Measurements from ENCODE around the gene FAM117B.

Gene FAM117B

DNA sequence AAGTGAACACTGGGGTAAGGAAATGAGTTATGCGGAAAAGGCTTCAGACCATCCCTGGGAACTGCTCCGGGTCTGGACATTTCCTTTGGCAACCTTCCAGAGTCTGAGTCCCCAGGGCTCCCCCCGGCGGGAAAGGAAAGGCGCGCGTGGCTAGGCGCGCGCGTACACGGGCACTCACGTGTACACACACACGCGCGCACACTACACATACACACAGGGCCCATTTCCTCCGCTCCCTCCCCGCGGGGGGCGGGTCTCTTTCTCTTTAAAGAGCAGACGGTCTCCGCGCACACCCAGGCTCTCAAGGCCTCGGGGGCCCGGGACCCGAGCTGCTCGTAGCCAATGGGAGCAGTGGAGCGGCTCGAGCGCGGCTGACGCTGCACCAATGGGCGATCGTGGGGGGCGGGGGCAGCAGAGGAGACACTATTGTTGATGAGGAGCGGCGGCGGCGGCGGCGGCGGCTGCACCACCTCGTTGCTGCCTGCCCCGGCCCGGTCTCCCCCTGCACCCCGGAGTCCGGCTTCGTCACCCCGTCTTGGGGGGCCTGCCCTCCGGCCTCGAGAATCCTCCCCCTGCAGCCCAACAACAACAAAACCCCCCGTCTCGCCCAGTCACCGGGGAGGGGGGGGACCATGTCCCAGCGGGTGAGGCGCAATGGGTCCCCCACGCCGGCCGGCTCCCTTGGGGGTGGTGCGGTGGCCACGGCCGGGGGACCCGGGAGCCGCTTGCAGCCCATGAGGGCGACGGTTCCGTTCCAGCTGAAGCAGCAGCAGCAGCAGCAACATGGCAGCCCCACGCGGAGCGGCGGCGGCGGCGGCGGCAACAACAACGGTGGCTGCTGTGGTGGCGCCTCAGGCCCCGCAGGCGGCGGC lies at the start of gene FAM117B:
TSS of gene FAM117B (plus strand) at position 414 of the 872 bp plus-strand sequence. CDS start at position 633, 219 bp downstream.
- DNase-seq: peak; percentile 98

DNA sequence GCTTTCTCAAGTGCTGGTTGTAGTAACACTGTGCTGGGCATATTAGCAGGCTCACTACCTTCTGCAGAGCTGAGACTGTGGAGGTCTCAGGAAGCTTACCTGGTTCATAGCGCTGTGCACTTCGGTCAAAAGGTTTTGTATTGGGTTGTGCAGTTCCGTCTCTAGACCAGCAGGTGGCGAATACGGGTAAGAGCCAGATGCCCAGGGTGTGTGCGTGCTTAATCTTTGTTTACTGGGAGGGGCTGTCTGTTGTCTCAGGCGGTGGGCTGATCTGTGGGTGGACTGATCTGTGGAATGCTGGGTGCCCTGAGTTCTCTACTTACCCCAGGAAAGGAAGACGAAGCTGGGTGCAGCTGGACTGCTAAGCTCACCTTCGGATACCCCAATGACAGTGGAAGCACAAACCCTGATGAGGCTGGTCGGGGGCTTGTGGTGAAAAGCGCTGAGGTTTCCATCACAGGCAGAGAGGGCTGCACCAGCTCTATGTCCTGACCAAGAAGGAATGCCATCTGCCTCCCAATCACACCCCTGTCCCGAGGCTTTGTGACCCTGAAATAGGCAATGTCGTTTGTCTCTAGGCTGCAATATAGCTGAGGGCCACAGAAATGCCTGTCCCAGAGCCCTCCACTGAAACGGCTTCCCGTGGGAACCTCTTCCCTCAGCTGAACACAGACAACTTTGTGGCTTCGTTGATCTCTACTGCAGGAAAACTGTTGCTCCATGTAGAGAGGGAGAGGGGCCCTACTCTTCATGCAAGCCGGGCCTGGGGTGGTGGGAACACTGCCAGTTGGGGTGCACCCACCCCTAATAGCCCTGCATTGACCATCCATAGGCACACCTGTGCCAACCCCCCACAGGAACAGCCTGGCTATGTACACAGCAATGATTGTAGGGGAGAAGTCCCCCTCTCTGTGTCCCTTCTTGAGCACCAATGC lies 45.9 kb upstream of the FAM117B start:
- DNase-seq: peak; percentile 84

- DNase-seq: no peak
These were observed 45.2 kb upstream of the FAM117B start for GRCh38 chr2:202589582-202589949.

DNA sequence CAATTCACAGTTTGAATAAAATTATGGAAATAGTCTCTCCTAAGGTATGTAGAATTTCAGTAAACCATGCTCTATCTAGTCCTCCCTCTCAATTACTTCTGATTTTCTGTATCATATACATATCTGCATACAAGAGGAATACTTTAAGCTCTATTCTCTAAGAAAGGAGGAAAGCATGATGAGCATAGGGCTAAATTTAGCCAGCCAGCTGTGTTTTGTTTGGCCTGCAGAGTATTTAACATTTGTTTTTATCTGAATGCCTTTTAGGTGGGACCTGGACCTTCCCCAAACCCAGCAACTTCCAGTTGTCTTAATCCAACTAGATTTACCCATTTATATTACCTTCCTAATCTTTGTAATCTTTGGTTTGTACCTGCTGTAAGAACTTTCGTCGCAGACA lies 42.2 kb upstream of the FAM117B start:
- no peak for DNase-seq

- DNase-seq: no peak
These were observed 35.7 kb upstream of the FAM117B start for GRCh38 chr2:202599105-202599504.

GRCh38 chr2:202599911-202600310 lies 34.9 kb upstream of the FAM117B start:
- DNase-seq: no peak

DNA sequence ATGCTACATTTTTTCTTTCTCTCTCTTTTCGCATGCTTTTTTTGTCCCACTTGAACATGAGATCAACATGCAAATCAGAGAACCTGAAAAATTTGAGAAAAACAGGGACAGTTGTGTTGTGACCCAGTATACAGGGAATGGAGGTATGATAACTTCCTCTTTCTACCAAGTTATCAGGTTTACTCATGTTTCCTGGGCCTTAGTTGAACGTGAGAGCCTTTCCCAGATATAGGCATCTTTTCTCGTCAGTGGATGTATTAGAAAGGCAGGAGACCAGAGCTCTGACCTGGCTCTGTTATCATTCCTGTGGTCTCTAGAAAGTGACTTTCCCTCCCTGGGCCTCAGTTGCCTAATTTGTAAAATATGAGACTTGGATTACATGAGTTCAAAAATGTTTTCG lies 30.1 kb upstream of the FAM117B start:
- no peak for DNase-seq

GRCh38 chr2:202605174-202605573 lies 29.6 kb upstream of the FAM117B start:
- no peak for DNase-seq

GRCh38 chr2:202608142-202608852 lies 26.5 kb upstream of the FAM117B start:
- peak; percentile 78 for DNase-seq

DNA sequence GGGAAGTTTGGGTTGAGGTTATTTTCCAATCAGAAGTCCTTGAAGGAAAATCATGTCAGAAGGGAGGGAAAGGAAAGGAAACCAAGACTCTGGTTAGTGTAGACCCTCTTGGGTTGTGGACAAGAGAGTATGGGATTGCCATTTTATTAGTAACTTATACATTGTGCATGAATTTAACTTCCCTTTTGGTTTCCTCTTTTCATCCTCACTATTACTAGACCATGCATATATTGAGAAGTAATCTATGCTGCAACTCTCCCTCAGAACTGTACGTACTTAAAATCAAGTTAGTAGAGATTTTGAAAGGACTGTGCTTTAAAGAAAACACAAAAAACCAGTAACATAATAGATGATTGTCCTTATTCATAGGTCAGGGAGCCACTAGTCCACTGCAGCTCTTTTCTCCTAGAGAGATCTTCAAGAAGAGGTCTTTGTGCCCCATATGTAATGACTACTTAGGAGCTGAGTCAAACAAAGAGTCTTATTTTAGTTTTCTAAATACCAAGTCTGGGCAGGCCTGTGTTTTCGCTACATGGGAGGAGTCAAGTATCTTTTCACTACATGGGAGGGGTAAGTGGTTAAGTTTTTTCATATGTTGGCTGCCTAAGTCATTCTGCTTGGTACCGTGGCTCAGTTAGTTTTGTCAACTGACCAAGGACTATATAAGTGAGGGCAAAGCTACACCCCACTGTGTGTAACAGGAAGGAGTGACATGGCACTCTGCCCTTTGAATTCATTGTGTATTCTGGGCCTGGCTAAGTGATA lies 25.2 kb upstream of the FAM117B start:
- peak; percentile 75 for DNase-seq

GRCh38 chr2:202610380-202610779 lies 24.4 kb upstream of the FAM117B start:
- DNase-seq: peak; percentile 20

DNA sequence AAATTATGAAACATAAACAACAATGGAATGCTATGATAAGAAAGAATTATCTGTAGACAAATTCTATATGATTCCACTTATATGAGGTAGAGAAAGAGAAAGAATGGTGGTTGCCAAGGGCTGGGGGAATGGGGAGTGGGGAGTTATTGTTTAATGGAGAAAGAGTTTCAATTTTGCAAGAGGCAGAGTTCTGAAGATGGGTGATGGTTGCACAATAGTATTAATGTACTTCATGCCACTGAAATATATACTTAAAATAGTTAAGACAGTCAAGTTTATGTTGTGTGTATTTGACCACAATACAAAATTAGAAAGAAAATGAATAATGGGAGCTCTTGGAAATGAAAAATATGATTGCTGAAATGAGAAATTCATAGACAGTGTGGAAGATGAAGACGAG lies 22.6 kb upstream of the FAM117B start:
- DNase-seq: no peak

DNA sequence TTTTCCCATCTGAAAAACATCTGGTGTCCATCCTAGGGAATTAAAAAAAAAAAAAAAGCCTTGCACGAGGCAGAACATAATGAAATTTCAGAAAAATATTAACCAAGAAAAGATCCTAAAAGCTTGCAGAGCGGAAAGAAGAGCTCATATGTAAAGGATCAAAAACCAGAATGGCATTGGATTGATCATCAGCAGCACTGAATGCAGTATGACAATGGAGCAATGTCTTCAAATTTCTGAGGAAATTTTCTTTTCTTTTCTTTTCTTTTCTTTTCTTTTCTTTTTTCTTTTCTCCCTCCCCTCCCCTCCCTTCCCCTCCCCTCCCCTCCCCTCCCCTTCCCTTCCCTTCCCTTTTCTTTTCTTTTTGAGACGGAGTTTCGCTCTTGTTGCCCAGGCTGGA lies 21.3 kb upstream of the FAM117B start:
- no peak for DNase-seq

DNA sequence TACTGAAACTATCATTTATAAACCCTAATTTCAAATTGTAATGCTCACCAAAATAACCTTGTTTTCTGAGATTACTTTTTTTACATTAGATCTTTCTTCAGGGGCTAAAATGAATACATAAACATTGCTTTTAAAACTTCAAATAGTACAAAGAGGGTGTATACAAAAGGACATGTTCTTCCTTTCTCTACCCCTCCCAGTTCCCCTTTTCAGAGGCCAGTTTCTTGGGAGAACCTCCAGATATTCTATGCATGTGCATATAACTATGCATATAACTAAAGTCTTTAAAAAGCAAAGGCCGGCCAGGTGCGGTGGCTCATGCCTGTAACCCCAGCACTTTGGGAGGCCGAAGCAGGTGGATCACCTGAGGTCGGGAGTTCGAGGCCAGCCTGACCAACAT lies 10.6 kb upstream of the FAM117B start:
- DNase-seq: peak; percentile 21

GRCh38 chr2:202627042-202627441 lies 7.7 kb upstream of the FAM117B start:
- no peak for DNase-seq

- peak; percentile 58 for DNase-seq
These were observed 6.0 kb upstream of the FAM117B start for GRCh38 chr2:202628646-202629198.

DNA sequence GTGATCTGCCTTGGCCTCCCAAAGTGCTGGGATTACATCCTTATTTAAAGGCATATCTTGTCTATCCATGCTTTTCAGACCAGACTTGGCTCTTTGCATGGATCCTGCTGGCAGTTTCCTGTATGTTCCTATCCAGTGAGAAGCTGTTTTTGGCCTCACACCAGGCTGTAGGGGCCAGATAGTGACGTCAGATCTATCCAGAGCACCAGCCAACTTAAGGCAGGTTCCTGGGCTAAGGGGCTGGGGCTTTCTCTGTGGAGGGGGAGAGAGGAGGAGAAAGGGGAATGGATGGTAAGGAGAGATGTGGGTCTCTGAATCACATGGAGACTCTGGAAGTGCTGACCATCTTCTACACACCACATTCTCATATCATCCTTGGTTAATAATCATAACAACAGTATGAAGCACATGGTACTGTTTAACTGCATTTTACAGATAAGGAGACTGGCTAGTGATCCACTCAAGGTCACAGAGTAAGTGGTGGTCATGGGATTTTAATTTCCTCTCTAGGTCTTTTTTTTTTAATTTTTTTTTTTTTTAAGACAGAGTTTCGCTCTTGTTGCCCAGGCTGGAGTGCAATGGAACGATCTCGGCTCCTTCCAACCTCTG lies 2.0 kb upstream of the FAM117B start:
- DNase-seq: no peak

DNA sequence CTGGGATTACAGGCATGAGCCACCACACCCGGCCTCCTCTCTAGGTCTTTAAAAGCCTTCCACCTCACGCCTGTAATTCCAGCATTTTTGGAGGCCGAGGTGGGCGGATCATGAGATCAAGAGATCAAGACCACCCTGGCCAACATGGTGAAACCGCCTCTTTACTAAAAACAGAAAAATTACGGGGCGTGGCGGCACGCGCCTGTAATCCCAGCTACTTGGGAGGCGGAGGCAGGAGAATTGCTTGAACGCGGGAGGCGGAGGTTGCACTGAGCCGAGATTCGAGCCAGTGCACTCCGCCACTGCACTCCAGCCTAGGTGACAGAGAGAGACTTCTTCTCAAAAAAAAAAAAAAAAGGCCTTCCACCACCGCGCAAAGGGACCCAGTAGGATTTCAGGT lies 1.3 kb upstream of the FAM117B start:
- DNase-seq: no peak

GRCh38 chr2:202635428-202636212 lies 851 bp downstream of the FAM117B start:
- DNase-seq: peak; percentile 78

- DNase-seq: no peak
These were observed 1.4 kb downstream of the FAM117B start for GRCh38 chr2:202636213-202636513.

- DNase-seq: no peak
These were observed 4.0 kb downstream of the FAM117B start for GRCh38 chr2:202638721-202639120.
